Activated naive CD4-positive, alpha-beta T cell treated with anti-CD3 and anti-CD28 coated beads for 36 hours (primary cell): ENCODE measurements around the gene PLEKHH1. TPM values are rescaled to one million over a fixed set of nuclear protein-coding genes. Genes with fewer than 3 reads are reported as not detected.
"Not testable (repeated sequence)": the region's sequence is repeated elsewhere in the genome, so short reads cannot be mapped to it uniquely, and the experiment has no call there.

ENCODE experiments used
- CTCF ChIA-PET: fragments of 350-600 bp; sonication (Branson Sonifier 250); formaldehyde crosslinking; loops from one replicate; lab custom pipeline; 2021; ENCODE audit warnings: antibody characterized with exemption; lab: Charles Lee
- DNase-seq: peaks from one replicate; pipeline ENCODE4 v3.0.0-alpha.2; 2020
- H3K27ac Mint-ChIP-seq: one replicate; pipeline ENCODE4 v1.8.0; 2021; ENCODE audit warnings: mild to moderate bottlenecking, mixed read lengths
- H3K27me3 Mint-ChIP-seq: one replicate; pipeline ENCODE4 v1.8.0; 2021; ENCODE audit warnings: low read depth, mixed read lengths
- H3K36me3 Mint-ChIP-seq: one replicate; pipeline ENCODE4 v1.8.0; 2021; ENCODE audit warnings: low read depth, mixed read lengths
- H3K4me1 Mint-ChIP-seq: one replicate; pipeline ENCODE4 v1.8.0; 2021; ENCODE audit warnings: low read depth, mixed read lengths
- H3K4me3 Mint-ChIP-seq: one replicate; pipeline ENCODE4 v1.8.0; 2021; ENCODE audit warnings: mild to moderate bottlenecking, moderate library complexity, mixed read lengths
- H3K9me3 Mint-ChIP-seq: one replicate; pipeline ENCODE4 v1.8.0; 2021; ENCODE audit warnings: mixed read lengths
- intact Hi-C: fragments of 100-400 bp; cut with micrococcal nuclease; formaldehyde crosslinking; loops from one replicate; pipeline ENCODE4 v1.15.1; 2023
- total RNA-seq, 2 experiments: library from RNA; stranded (reverse); gene quantifications; one replicate each; pipeline ENCODE4 v1.2.3, GENCODE V29; 2021

PLEKHH1 gene
- total RNA-seq, 2 experiments from 2014 or later, result 2.2 to 2.5 TPM

GRCh38 chr14:67537736-67538135 lies 4.6 kb downstream of the PLEKHH1 start:
- no peak overlapping the region for H3K4me3 Mint-ChIP-seq
- intact Hi-C loops, result no loop called here
- no peaks in the 10 kb centered on the region for H3K9me3 Mint-ChIP-seq
- no peak overlapping the region for H3K27ac Mint-ChIP-seq
- CTCF ChIA-PET, result interaction anchor here (0.6 to 2.8 kb wide), 4 partner anchors 10 to 354 kb away, joined by 3 to 25 read pairs (median 6); no protein-coding TSS in a partner anchor
- no peaks in the 10 kb centered on the region for H3K36me3 Mint-ChIP-seq
- H3K4me1 Mint-ChIP-seq, result peaks cover 9% of the 10 kb centered on the region
- H3K27me3 Mint-ChIP-seq, result peaks cover 23% of the 10 kb centered on the region
- DNase-seq, result no peak

GRCh38 chr14:67538501-67538900 lies 5.4 kb downstream of the PLEKHH1 start:
- DNase-seq, result no peak
- Mint-ChIP-seq H3K27ac (peak overlapping the region; percentile 23), H3K4me1 (peaks cover 9% of the 10 kb centered on the region), H3K9me3 (no peaks in the 10 kb centered on the region), H3K36me3 (no peaks in the 10 kb centered on the region), H3K27me3 (peaks cover 28% of the 10 kb centered on the region), H3K4me3 (no peak overlapping the region)
- CTCF ChIA-PET, result interaction anchor here (0.6 to 2.8 kb wide), 5 partner anchors 11 to 355 kb away, joined by 3 to 25 read pairs (median 4); no protein-coding TSS in a partner anchor
- intact Hi-C loops, result no loop called here

DNA sequence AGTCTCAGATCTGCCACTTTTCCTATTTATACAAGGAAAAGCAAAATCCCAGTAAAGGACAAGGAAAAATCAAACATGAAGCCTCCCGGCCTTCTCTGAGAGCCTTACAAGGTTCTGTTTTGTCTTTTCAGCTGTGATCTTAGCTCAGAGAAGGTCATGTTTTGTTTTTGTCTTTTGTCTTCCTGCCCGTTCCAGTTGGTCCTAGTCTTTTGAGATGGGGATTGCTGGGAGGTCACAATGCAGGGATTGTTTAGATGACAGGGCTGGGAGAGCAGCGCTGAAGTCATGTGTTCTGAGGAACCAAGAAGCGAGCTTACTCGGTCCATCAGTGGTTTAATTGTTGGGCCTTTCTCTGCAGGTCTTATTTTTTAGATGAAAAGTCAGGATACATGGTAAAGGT lies 6.0 kb downstream of the PLEKHH1 start:
- no peak overlapping the region for H3K27ac Mint-ChIP-seq
- peaks cover 26% of the 10 kb centered on the region for H3K27me3 Mint-ChIP-seq
- no peaks in the 10 kb centered on the region for H3K9me3 Mint-ChIP-seq
- CTCF ChIA-PET, result interaction anchor here (0.6 to 2.8 kb wide), 3 partner anchors 12 to 112 kb away, joined by 4 to 25 read pairs (median 5); no protein-coding TSS in a partner anchor
- no peak overlapping the region for H3K4me3 Mint-ChIP-seq
- peaks cover 6% of the 10 kb centered on the region for H3K4me1 Mint-ChIP-seq
- no peak for DNase-seq
- intact Hi-C loops, result no loop called here
- H3K36me3 Mint-ChIP-seq, result no peaks in the 10 kb centered on the region

DNA sequence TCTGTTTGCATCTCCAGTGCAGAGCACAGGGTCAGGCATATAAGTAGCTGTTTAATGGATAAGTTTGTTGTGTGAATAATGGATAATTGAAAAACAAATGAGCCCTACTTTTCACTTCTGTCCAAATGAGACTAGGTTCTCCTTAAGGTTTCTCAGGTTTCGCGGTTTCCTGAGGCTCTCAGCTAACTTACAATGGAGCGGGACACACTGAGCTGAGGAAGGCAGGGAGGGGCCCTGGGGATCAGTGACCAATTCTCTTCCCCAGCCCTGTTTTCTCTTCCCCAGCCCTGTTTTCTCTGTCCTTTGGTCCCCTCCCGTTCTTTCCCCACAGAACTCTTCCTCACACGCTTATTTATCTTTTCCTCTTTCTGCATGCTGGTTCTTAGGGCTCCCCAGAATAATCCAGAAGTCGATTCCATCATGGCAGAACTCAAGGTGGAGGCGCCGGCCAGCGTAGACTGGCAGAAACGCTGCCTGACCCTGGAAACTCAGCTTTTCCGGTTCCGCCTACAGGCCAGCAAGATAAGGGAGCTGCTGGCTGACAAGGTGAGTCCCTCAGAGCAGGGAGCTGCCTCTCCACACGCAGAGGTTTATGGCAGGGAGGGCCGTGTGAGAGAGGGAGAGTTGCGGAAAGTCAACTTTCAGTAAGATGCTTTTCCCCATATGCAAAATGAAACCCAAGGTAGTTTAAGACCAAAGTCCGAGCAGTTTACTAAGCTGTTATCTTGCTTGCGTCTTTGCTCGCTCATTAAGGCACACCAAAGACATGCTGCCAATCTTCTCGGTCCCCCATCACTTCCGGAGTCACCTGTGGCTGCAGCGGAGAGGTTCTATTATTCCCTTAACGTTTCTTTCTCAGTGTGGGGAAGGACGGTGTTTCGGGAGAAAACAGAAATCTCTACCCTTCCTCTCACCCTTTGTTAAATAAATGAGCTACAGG lies 8.6 kb downstream of the PLEKHH1 start:
- DNase-seq, result peak; percentile 31
- Mint-ChIP-seq H3K4me3 (peak overlapping the region; percentile 60), H3K9me3 (peaks cover 3% of the 10 kb centered on the region)

DNA sequence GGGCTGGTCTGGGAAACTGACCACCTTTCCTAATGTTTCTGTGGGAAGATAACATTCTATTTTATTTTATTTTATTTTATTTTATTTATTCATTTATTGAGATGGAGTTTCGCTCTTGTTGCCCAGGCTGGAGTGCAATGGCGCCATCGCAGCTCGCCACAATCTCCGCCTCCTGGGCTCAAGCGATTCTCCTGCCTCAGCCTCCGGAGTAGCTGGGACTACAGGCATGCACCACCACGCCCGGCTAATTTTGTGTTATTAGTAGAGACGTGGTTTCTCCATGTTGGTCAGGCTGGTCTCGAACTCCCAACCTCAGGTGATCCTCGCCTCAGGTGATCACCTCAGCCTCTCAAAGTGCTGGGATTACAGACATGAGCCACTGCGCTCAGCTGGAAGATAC lies 9.5 kb downstream of the PLEKHH1 start:
- H3K4me1 Mint-ChIP-seq, H3K36me3 Mint-ChIP-seq, H3K9me3 Mint-ChIP-seq, intact Hi-C loops, H3K4me3 Mint-ChIP-seq, H3K27ac Mint-ChIP-seq, DNase-seq: not testable (repeated sequence)
- peaks cover 18% of the 10 kb centered on the region for H3K27me3 Mint-ChIP-seq
- CTCF ChIA-PET, result interaction anchor here (0.6 to 2.1 kb wide), 5 partner anchors 14 to 115 kb away, joined by 4 to 11 read pairs (median 6); no protein-coding TSS in a partner anchor

More for the DNA sequence above, 8.6 kb downstream of the PLEKHH1 start:
- peaks cover 6% of the 10 kb centered on the region for H3K4me1 Mint-ChIP-seq
- intact Hi-C loops, result no loop called here
- peaks cover 18% of the 10 kb centered on the region for H3K27me3 Mint-ChIP-seq
- CTCF ChIA-PET, result interaction anchor here (1.5 to 2.1 kb wide), 4 partner anchors 13 to 114 kb away, joined by 4 to 11 read pairs (median 6); no protein-coding TSS in a partner anchor
- H3K27ac Mint-ChIP-seq, result no peak overlapping the region
- H3K36me3 Mint-ChIP-seq, result no peaks in the 10 kb centered on the region

- peaks cover 6% of the 10 kb centered on the region for H3K4me1 Mint-ChIP-seq
- peaks cover 18% of the 10 kb centered on the region for H3K27me3 Mint-ChIP-seq
- H3K9me3 Mint-ChIP-seq, result peaks cover 3% of the 10 kb centered on the region
These were observed 11.5 kb downstream of the PLEKHH1 start for GRCh38 chr14:67544590-67544989.

DNA sequence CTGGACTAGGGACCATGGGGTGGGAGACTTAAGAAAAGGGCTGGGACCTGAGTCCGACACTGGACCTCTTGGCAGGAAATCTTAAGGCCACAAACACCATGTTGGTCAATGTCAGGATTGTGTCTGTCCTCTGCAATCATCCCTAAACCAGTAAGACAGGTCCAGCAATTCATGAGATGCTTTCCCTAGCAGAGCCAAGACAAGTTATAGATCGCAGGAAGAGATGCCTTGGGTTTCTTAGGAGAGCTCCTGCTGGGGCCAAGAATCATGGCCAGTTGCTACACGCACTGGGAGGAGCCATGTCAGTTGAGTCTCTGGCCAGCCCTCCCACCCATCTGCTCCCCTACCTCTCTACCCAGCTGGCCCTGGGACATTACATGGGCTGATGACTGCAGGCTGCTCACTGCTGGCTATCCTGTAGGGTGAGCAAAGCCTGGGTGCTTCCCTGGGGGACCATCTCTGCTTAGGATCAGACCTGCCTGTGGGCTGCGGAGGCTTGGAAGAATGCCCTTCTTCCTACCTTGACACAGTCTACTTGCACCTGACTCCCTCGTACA lies 14.2 kb downstream of the PLEKHH1 start:
- intact Hi-C loops, result no loop called here
- Mint-ChIP-seq H3K4me3 (no peak overlapping the region), H3K27ac (no peak overlapping the region), H3K27me3 (peaks cover 8% of the 10 kb centered on the region), H3K4me1 (no peaks in the 10 kb centered on the region), H3K9me3 (peaks cover 3% of the 10 kb centered on the region), H3K36me3 (no peaks in the 10 kb centered on the region)
- no peak for DNase-seq
- CTCF ChIA-PET, result no interaction called here

More at GRCh38 chr14:67544590-67544989, 11.5 kb downstream of the PLEKHH1 start:
- CTCF ChIA-PET, result interaction anchor here (1.3 kb wide), 1 partner anchor 16 kb away, joined by 3 read pairs; no protein-coding TSS in a partner anchor
- DNase-seq, result no peak
- no peak overlapping the region for H3K27ac Mint-ChIP-seq
- H3K36me3 Mint-ChIP-seq, result no peaks in the 10 kb centered on the region
- intact Hi-C loops, result no loop called here
- H3K4me3 Mint-ChIP-seq, result no peak overlapping the region

DNA sequence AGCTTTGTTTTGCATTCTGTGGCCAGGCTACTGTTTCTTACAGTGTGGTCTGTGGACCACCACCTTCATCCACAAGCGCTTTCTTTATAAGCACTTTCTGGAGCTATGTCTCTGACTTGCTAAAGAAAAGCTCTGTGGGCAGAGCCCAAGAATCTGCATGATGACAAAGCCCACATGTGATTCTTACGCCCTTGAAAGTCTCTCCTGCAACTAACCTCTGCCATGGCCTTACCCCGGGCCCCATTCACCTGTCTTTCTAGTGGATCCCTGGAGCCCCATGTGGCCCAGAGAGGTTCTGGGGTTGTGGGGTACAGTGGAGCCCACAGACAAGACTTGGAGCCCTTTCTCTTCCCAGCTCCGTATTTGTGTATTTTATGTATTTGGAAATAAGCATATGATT lies 16.6 kb downstream of the PLEKHH1 start:
- H3K27ac Mint-ChIP-seq, result no peak overlapping the region
- CTCF ChIA-PET, result interaction anchor here (1.1 to 1.6 kb wide), 2 partner anchors 22 to 23 kb away, joined by 3 to 4 read pairs; no protein-coding TSS in a partner anchor
- no peaks in the 10 kb centered on the region for H3K27me3 Mint-ChIP-seq
- intact Hi-C loops, result no loop called here
- no peak for DNase-seq
- no peak overlapping the region for H3K4me3 Mint-ChIP-seq
- no peaks in the 10 kb centered on the region for H3K9me3 Mint-ChIP-seq
- no peaks in the 10 kb centered on the region for H3K4me1 Mint-ChIP-seq
- H3K36me3 Mint-ChIP-seq, result no peaks in the 10 kb centered on the region

DNA sequence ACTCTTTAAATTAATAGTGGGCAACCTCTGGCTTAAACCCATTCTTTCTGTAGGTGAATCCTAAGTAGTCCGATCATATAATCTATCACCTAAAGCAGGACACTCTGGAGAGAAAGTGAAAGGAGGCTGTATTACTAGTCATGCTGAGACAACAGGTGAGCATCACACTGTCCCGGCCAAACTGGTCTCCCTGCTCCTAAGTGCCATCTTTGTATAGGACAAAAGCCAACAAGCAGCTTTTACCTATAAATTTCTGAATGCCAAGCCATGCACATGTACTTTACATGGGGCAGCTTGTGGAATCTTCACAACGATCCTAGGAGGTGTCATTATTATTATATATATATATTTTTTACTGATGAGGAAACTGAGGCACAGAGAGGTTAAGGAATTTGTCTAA lies 18.0 kb downstream of the PLEKHH1 start:
- no peaks in the 10 kb centered on the region for H3K4me1 Mint-ChIP-seq
- H3K27me3 Mint-ChIP-seq, result no peaks in the 10 kb centered on the region
- H3K27ac Mint-ChIP-seq, result no peak overlapping the region
- DNase-seq, result no peak
- H3K36me3 Mint-ChIP-seq, result no peaks in the 10 kb centered on the region
- no peaks in the 10 kb centered on the region for H3K9me3 Mint-ChIP-seq
- H3K4me3 Mint-ChIP-seq, result no peak overlapping the region
- intact Hi-C loops, result no loop called here
- CTCF ChIA-PET, result interaction anchor here (0.6 to 1.4 kb wide), 4 partner anchors 19 to 157 kb away, joined by 3 to 5 read pairs (median 4); no protein-coding TSS in a partner anchor

DNA sequence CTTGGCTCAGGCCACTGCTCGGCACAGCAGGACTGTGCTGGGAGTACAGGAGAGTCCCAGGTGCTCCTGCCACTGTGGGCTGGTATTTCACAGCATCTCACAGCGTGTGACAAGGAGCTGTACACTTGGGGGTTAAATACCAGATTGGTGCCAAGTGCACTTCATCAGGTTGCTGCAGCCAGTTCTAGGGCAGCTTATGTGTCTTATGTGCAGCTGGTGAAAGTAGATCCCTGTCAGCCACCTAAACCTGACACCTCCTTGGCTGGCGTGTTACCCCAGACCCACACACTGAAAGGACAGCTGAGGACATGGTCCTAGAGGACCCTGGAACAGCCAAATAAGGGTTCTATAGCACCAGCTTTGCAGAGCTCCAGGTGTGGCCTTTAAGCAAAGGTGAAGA lies 18.9 kb downstream of the PLEKHH1 start:
- CTCF ChIA-PET, result interaction anchor here (0.6 to 1.4 kb wide), 5 partner anchors 19 to 191 kb away, joined by 3 to 5 read pairs (median 3); no protein-coding TSS in a partner anchor
- intact Hi-C loops, result no loop called here
- Mint-ChIP-seq H3K27me3 (no peaks in the 10 kb centered on the region), H3K4me3 (no peak overlapping the region), H3K27ac (no peak overlapping the region), H3K36me3 (no peaks in the 10 kb centered on the region), H3K4me1 (no peaks in the 10 kb centered on the region), H3K9me3 (no peaks in the 10 kb centered on the region)
- DNase-seq, result no peak

GRCh38 chr14:67553547-67553946 lies 20.5 kb downstream of the PLEKHH1 start:
- CTCF ChIA-PET, result no interaction called here
- intact Hi-C loops, result no loop called here
- Mint-ChIP-seq H3K27ac (no peak overlapping the region), H3K27me3 (no peaks in the 10 kb centered on the region), H3K36me3 (no peaks in the 10 kb centered on the region), H3K9me3 (no peaks in the 10 kb centered on the region), H3K4me3 (no peak overlapping the region), H3K4me1 (no peaks in the 10 kb centered on the region)
- DNase-seq, result no peak

GRCh38 chr14:67554341-67554740 lies 21.3 kb downstream of the PLEKHH1 start:
- CTCF ChIA-PET, result interaction anchor here (0.8 to 1.3 kb wide), 2 partner anchors 17 to 150 kb away, joined by 4 to 6 read pairs; no protein-coding TSS in a partner anchor
- H3K27me3 Mint-ChIP-seq, result no peaks in the 10 kb centered on the region

More at GRCh38 chr14:67554341-67554740, 21.3 kb downstream of the PLEKHH1 start:
- Mint-ChIP-seq H3K9me3 (no peaks in the 10 kb centered on the region), H3K4me3 (no peak overlapping the region), H3K4me1 (no peaks in the 10 kb centered on the region), H3K27ac (no peak overlapping the region), H3K36me3 (no peaks in the 10 kb centered on the region)
- intact Hi-C loops, result no loop called here
- DNase-seq, result no peak
